SK-N-SH (cell line): ENCODE measurements around the gene VARS1.

Experiments
- EP300 ChIP-seq, 2 experiments: IDR thresholded peaks; 2 replicates each; pipeline versions ENCODE4 v1.4.0 to v1.6.1; 2012; ENCODE audit warnings: borderline replicate concordance in 1 of 2, low read depth in 1 of 2, low read length in 1 of 2
- FOXM1 ChIP-seq: IDR thresholded peaks from 2 replicates; pipeline ENCODE4 v1.4.0; 2012; ENCODE audit warnings: low read depth, mild to moderate bottlenecking
- JUND ChIP-seq: IDR thresholded peaks from 2 replicates; pipeline ENCODE4 v1.4.0; 2012
- MXI1 ChIP-seq: IDR thresholded peaks from 2 replicates; pipeline ENCODE4 v1.6.1; 2012; ENCODE audit warnings: mild to moderate bottlenecking, low read depth, low read length, improper control_type of control experiment
- RAD21 ChIP-seq: IDR thresholded peaks from 2 replicates; pipeline ENCODE4 v1.6.1; 2012; ENCODE audit warnings: mild to moderate bottlenecking, low read length
- RCOR1 ChIP-seq: fragments of 150-350 bp; IDR thresholded peaks from 2 replicates; pipeline ENCODE4 v1.6.1; 2017; ENCODE audit warnings: antibody characterized with exemption, low read length
- SMC3 ChIP-seq: IDR thresholded peaks from 2 replicates; pipeline ENCODE4 v1.6.1; 2012; ENCODE audit warnings: low read depth, low read length, improper control_type of control experiment
- TCF12 ChIP-seq: IDR thresholded peaks from 2 replicates; pipeline ENCODE4 v1.4.0; 2012
- YY1 ChIP-seq: IDR thresholded peaks from 2 replicates; pipeline ENCODE4 v1.4.0; 2012; ENCODE audit warnings: low read depth, mild to moderate bottlenecking
- TF ChIP-seq, protein P1 (sequence below): IDR thresholded peaks from 2 replicates; pipeline ENCODE4 v1.4.0; 2012; ENCODE audit warnings: low read depth
- TF ChIP-seq, protein P2 (sequence below): fragments of 200-600 bp; sonication (generic); IDR thresholded peaks from 2 replicates; pipeline ENCODE4 v1.6.1; 2017; ENCODE audit warnings: antibody characterized with exemption, mild to moderate bottlenecking, moderate library complexity
- TF ChIP-seq, protein P3 (sequence below): IDR thresholded peaks from 2 replicates; pipeline ENCODE4 v1.6.1; 2012; ENCODE audit warnings: mild to moderate bottlenecking, low read depth, low read length, moderate library complexity
- TF ChIP-seq, protein P4 (sequence below): IDR thresholded peaks from 2 replicates; pipeline ENCODE4 v1.4.0; 2012; ENCODE audit warnings: low read depth, borderline replicate concordance

DNA sequence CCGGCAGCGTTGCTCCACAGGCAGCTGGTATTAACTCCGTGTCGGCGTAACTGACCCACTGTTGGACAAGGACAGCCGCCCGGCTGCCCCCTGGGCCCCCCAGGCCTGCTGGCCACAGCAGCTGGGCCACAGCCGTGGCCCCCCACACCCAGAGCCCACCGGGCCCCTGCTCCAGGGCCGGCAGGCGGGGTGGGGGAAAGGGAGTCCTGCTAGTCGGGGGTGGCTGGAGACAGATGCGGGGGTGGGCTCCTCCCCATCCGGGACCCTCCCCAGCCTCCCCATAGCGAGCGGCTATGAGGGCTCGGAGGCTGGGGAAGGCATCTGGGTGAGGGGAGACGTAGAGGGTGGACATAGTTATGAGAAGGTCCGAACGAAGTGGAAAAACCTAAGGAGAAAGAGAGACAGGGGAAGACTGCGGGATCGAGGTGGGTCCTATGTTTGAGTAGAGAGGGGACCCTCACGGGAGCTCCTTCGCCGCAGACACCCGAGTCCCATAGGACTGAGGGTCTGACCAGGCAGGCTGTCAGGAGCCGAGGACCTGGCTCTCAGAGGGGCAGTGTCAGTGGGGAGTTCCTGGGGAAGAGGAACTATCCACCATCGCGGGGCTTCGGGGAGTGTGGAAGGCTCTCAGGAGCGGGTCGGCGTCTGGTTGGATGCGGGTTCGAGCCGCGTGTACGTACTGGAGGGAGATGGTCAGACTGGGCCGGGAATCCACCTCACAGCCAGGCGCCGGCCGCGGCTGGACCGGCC, 511 bp downstream of the VARS1 start:
- TF ChIP-seq, protein P1, sequence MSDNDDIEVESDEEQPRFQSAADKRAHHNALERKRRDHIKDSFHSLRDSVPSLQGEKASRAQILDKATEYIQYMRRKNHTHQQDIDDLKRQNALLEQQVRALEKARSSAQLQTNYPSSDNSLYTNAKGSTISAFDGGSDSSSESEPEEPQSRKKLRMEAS, result no peak; the same call in 1 of the 2 replicates
- TF ChIP-seq, protein P2, sequence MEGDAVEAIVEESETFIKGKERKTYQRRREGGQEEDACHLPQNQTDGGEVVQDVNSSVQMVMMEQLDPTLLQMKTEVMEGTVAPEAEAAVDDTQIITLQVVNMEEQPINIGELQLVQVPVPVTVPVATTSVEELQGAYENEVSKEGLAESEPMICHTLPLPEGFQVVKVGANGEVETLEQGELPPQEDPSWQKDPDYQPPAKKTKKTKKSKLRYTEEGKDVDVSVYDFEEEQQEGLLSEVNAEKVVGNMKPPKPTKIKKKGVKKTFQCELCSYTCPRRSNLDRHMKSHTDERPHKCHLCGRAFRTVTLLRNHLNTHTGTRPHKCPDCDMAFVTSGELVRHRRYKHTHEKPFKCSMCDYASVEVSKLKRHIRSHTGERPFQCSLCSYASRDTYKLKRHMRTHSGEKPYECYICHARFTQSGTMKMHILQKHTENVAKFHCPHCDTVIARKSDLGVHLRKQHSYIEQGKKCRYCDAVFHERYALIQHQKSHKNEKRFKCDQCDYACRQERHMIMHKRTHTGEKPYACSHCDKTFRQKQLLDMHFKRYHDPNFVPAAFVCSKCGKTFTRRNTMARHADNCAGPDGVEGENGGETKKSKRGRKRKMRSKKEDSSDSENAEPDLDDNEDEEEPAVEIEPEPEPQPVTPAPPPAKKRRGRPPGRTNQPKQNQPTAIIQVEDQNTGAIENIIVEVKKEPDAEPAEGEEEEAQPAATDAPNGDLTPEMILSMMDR, result no peak
- TF ChIP-seq RAD21 (no peak), SMC3 (no peak), YY1 (no peak), EP300 (IDR thresholded peaks at IDR 0.05; ENCODE audit: borderline replicate concordance in 1 of 2, low read depth in 1 of 2, low read length in 1 of 2) (no peak), FOXM1 (no peak), TCF12 (no peak), RCOR1 (no peak), MXI1 (no peak), JUND (no peak)
- TF ChIP-seq, protein P3, sequence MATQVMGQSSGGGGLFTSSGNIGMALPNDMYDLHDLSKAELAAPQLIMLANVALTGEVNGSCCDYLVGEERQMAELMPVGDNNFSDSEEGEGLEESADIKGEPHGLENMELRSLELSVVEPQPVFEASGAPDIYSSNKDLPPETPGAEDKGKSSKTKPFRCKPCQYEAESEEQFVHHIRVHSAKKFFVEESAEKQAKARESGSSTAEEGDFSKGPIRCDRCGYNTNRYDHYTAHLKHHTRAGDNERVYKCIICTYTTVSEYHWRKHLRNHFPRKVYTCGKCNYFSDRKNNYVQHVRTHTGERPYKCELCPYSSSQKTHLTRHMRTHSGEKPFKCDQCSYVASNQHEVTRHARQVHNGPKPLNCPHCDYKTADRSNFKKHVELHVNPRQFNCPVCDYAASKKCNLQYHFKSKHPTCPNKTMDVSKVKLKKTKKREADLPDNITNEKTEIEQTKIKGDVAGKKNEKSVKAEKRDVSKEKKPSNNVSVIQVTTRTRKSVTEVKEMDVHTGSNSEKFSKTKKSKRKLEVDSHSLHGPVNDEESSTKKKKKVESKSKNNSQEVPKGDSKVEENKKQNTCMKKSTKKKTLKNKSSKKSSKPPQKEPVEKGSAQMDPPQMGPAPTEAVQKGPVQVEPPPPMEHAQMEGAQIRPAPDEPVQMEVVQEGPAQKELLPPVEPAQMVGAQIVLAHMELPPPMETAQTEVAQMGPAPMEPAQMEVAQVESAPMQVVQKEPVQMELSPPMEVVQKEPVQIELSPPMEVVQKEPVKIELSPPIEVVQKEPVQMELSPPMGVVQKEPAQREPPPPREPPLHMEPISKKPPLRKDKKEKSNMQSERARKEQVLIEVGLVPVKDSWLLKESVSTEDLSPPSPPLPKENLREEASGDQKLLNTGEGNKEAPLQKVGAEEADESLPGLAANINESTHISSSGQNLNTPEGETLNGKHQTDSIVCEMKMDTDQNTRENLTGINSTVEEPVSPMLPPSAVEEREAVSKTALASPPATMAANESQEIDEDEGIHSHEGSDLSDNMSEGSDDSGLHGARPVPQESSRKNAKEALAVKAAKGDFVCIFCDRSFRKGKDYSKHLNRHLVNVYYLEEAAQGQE, result no peak
- TF ChIP-seq, protein P4, sequence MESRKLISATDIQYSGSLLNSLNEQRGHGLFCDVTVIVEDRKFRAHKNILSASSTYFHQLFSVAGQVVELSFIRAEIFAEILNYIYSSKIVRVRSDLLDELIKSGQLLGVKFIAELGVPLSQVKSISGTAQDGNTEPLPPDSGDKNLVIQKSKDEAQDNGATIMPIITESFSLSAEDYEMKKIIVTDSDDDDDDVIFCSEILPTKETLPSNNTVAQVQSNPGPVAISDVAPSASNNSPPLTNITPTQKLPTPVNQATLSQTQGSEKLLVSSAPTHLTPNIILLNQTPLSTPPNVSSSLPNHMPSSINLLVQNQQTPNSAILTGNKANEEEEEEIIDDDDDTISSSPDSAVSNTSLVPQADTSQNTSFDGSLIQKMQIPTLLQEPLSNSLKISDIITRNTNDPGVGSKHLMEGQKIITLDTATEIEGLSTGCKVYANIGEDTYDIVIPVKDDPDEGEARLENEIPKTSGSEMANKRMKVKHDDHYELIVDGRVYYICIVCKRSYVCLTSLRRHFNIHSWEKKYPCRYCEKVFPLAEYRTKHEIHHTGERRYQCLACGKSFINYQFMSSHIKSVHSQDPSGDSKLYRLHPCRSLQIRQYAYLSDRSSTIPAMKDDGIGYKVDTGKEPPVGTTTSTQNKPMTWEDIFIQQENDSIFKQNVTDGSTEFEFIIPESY, result no peak
